ENCODE results near the gene CDKN2AIP. TPM values are rescaled to one million over a fixed set of nuclear protein-coding genes. Genes with fewer than 3 reads are reported as not detected.

The CDKN2AIP gene
- polyA plus RNA-seq, 1 experiment: 9.4 TPM

- CTCF ChIA-PET: interaction anchor here (0.6 kb wide), 1 partner anchor 13 kb away, joined by 3 read pairs; no protein-coding TSS in a partner anchor
- Histone ChIP-seq H3K27me3 (ENCODE audit: control insufficient read depth, insufficient read depth, low read length) (no peaks in the 10 kb centered on the region), H3K4me3 (ENCODE audit: low read depth, low read length) (no peak overlapping the region), H3K36me3 (ENCODE audit: control insufficient read depth, insufficient read depth, low read length) (no peaks in the 10 kb centered on the region)
- TF ChIP-seq, protein P1, sequence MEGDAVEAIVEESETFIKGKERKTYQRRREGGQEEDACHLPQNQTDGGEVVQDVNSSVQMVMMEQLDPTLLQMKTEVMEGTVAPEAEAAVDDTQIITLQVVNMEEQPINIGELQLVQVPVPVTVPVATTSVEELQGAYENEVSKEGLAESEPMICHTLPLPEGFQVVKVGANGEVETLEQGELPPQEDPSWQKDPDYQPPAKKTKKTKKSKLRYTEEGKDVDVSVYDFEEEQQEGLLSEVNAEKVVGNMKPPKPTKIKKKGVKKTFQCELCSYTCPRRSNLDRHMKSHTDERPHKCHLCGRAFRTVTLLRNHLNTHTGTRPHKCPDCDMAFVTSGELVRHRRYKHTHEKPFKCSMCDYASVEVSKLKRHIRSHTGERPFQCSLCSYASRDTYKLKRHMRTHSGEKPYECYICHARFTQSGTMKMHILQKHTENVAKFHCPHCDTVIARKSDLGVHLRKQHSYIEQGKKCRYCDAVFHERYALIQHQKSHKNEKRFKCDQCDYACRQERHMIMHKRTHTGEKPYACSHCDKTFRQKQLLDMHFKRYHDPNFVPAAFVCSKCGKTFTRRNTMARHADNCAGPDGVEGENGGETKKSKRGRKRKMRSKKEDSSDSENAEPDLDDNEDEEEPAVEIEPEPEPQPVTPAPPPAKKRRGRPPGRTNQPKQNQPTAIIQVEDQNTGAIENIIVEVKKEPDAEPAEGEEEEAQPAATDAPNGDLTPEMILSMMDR (IDR thresholded peaks at IDR 0.05; ENCODE audit: insufficient read depth, low read depth, low read length): no peak
- POLR2A ChIA-PET: no interaction called here
- DNase-seq (ENCODE audit: low read depth): no peak
These were observed 7.0 kb upstream of the CDKN2AIP start for GRCh38 chr4:183437452-183437851.

DNA sequence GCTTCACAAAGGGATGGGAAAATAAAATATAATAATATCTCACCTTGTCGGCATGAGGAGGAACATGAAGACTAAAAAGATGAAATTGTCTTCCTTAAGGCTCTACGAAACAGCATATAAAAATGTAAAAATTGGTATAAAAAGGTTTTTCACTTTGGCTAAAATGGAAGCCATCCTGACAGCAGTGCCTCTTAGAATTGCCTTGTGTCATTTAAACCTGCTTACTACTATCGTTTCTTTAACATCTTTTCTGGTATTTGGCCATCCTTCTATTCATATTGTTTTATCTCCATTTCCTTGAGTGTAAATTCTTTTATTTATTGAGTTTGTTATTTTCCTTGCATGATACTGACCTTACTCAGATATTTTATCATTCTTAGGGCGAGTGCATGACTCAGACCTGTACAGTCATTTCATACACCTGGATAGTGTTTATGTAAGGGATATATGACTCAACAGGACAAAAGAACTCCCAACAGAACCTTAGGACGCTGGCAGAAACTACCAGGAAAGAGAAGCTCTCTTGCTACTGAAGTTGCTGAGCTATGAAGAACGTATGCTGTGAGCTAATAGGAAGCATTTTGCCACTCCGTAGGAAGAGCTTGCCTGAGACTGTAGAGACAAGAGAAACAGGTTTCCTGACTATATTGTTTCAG is 5.8 kb upstream of the CDKN2AIP start:
- CTCF ChIA-PET: interaction anchor here (0.6 kb wide), 1 partner anchor 32 kb away, joined by 3 read pairs; no protein-coding TSS in a partner anchor

GRCh38 chr4:183441276-183441675 is 3.2 kb upstream of the CDKN2AIP start:
- no peaks in the 10 kb centered on the region for H3K27me3 ChIP-seq (ENCODE audit: control insufficient read depth, insufficient read depth, low read length)
- TF ChIP-seq, protein P1 (IDR thresholded peaks at IDR 0.05; ENCODE audit: insufficient read depth, low read depth, low read length): no peak
- ChIA-PET POLR2A (no interaction called here), CTCF (no interaction called here)
- H3K4me3 ChIP-seq (ENCODE audit: low read depth, low read length): no peak overlapping the region
- DNase-seq (ENCODE audit: low read depth): no peak
- H3K36me3 ChIP-seq (ENCODE audit: control insufficient read depth, insufficient read depth, low read length): peaks cover 4% of the 10 kb centered on the region

More for the DNA sequence above, 5.8 kb upstream of the CDKN2AIP start:
- H3K4me3 ChIP-seq (ENCODE audit: low read depth, low read length): no peak overlapping the region
- H3K36me3 ChIP-seq (ENCODE audit: control insufficient read depth, insufficient read depth, low read length): no peaks in the 10 kb centered on the region
- TF ChIP-seq, protein P1 (IDR thresholded peaks at IDR 0.05; ENCODE audit: insufficient read depth, low read depth, low read length): no peak
- POLR2A ChIA-PET: no interaction called here
- peak; percentile 46 for DNase-seq (ENCODE audit: low read depth)
- H3K27me3 ChIP-seq (ENCODE audit: control insufficient read depth, insufficient read depth, low read length): no peaks in the 10 kb centered on the region

DNA sequence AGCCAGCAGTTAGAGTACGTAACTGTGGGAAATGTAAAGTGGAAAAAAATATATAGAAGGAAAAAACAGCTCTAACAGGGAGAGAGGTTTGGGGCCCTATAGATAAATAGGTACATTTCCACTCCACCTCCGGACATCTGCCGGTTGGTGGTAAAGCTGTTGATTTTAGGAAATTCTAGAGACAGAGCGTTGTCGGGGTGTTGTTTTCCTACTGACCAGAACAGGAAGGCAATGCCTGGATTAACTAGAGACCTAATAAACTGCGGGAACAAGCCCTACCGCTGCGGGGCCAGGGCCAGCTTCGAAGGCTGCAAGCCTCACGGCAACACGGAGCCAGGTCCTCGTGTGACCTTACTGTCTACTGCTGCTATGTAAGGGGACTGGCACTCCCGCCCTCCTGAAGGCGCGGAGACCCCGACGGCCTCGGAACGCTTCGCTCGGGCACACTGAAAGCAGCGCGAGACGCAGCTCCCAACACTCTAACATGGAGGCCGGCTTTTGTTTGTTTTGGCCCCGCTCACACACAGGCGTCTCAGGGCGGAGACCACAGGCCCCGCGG is 702 bp upstream of the CDKN2AIP start:
- TF ChIP-seq, protein P1 (IDR thresholded peaks at IDR 0.05; ENCODE audit: insufficient read depth, low read depth, low read length): no peak; the same call in 1 of the 2 replicates
- H3K27me3 ChIP-seq (ENCODE audit: control insufficient read depth, insufficient read depth, low read length): no peaks in the 10 kb centered on the region
- ChIA-PET CTCF (interaction anchor here (0.6 to 1.6 kb wide), 6 partner anchors 36 to 280 kb away, joined by 3 to 4 read pairs (median 3); no protein-coding TSS in a partner anchor), POLR2A (interaction anchor here (0.5 to 1.0 kb wide), 2 partner anchors 216 to 538 kb away, joined by 3 to 9 read pairs; no protein-coding TSS in a partner anchor)
- H3K36me3 ChIP-seq (ENCODE audit: control insufficient read depth, insufficient read depth, low read length): peaks cover 12% of the 10 kb centered on the region
- DNase-seq (ENCODE audit: low read depth): peak; percentile 12
- peak overlapping the region; percentile 83 for H3K4me3 ChIP-seq (ENCODE audit: low read depth, low read length)

DNA sequence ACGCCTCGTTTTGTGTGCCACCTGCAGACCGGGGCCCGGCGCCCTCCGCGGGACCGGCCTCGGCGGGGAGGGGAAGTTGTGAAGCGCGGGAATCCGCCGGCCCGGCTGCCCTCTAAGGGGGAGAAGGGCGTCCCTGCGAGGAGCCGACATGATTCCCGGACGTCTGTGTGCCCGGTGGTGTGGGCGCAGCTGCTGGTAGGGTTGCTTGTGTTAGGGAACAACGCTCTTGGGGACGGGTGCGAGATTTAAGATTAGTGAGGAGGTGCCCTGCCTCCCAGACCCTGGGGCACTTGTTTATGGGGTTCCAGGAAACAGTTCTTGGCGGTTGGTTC is 627 bp downstream of the CDKN2AIP start:
- no peak for DNase-seq (ENCODE audit: low read depth)
- ChIA-PET POLR2A (no interaction called here), CTCF (interaction anchor here (1.0 kb wide), 1 partner anchor 31 kb away, joined by 3 read pairs; no protein-coding TSS in a partner anchor)
- H3K4me3 ChIP-seq (ENCODE audit: low read depth, low read length): peak overlapping the region; percentile 83
- TF ChIP-seq, protein P1 (IDR thresholded peaks at IDR 0.05; ENCODE audit: insufficient read depth, low read depth, low read length): no peak
- H3K36me3 ChIP-seq (ENCODE audit: control insufficient read depth, insufficient read depth, low read length): peaks cover 12% of the 10 kb centered on the region
- H3K27me3 ChIP-seq (ENCODE audit: control insufficient read depth, insufficient read depth, low read length): no peaks in the 10 kb centered on the region

All from BJ (cell line).